SK-N-SH treated with all-trans-retinoic acid at 6 μM for 48 hours (cell line): ENCODE data around the gene CDKN2A.

Source experiments
- ARNTL ChIP-seq: fragments of 450-650 bp; formaldehyde crosslinking; IDR thresholded peaks from 2 replicates; pipeline ENCODE4 v1.5.0; 2020; ENCODE audit warnings: low read depth, mild to moderate bottlenecking, moderate library complexity, borderline replicate concordance
- CSDC2 ChIP-seq: fragments of 250-450 bp; sonication (Bioruptor Pico); IDR thresholded peaks from 2 replicates; pipeline ENCODE4 v1.5.0; 2020; ENCODE audit warnings: mild to moderate bottlenecking, moderate library complexity
- CSRNP3 ChIP-seq: fragments of 250-450 bp; sonication (Bioruptor Pico); IDR thresholded peaks from 2 replicates; pipeline ENCODE4 v1.5.1; 2021; ENCODE audit warnings: mild to moderate bottlenecking, moderate library complexity
- OSR1 ChIP-seq: fragments of 250-450 bp; sonication (Bioruptor Pico); IDR thresholded peaks from 2 replicates; pipeline ENCODE4 v1.8.0; 2022; ENCODE audit warnings: moderate library complexity, mild to moderate bottlenecking, inconsistent platforms
- SNAI2 ChIP-seq: fragments of 250-450 bp; sonication (Bioruptor Pico); IDR thresholded peaks from 2 replicates; pipeline ENCODE4 v1.5.0; 2020; ENCODE audit warnings: mild to moderate bottlenecking, moderate library complexity
- ZFP30 ChIP-seq: fragments of 450-650 bp; formaldehyde crosslinking; IDR thresholded peaks from 2 replicates; pipeline ENCODE4 v1.5.0; 2022; ENCODE audit warnings: mild to moderate bottlenecking, moderate library complexity
- ZNF565 ChIP-seq: fragments of 450-650 bp; formaldehyde crosslinking; conservative IDR thresholded peaks from 2 replicates; pipeline ENCODE4 v1.5.0; 2020; ENCODE audit warnings: low read depth, mild to moderate bottlenecking, moderate library complexity
- ZNF8 ChIP-seq: fragments of 450-650 bp; formaldehyde crosslinking; IDR thresholded peaks from 2 replicates; pipeline ENCODE4 v1.5.0; 2020; ENCODE audit warnings: mild to moderate bottlenecking, moderate library complexity

- TF ChIP-seq ZNF8 (no peak), ARNTL (CRISPR knock-in tag) (no peak), CSRNP3 (CRISPR knock-in tag) (no peak), CSDC2 (CRISPR knock-in tag) (no peak), OSR1 (no peak), ZFP30 (CRISPR knock-in tag) (no peak), ZNF565 (CRISPR knock-in tag) (no peak), SNAI2 (CRISPR knock-in tag) (no peak)
Observed at GRCh38 chr9:21985964-21986667, 8.1 kb downstream of the CDKN2A start.
